IMR-90 (cell line): Measurements from ENCODE around the gene TM4SF5. TPM values are rescaled to one million over a fixed set of nuclear protein-coding genes. Genes with fewer than 3 reads are reported as not detected.

Experiments
- ATAC-seq: fragments of 200-7000 bp; cut with Tn5 transposase; 2 replicates; pipeline ENCODE4 v1.9.1; 2020; ENCODE audit warnings: low read depth, mild to moderate bottlenecking, moderate library complexity
- BruUV-seq: library from RNA; stranded (reverse); fragments of 400-500 nt; replicated peaks from 2 replicates; lab custom pipeline; 2021; lab: Mats Ljungman, UMichigan
- CTCF ChIA-PET: fragments of 300-600 bp; formaldehyde crosslinking; extraction: SDS; loops from one replicate; lab custom pipeline; 2021; ENCODE audit warnings: antibody characterized with exemption; lab: Yijun Ruan, JAX
- POLR2A ChIA-PET: fragments of 300-600 bp; sonication (Branson Sonifier 250); formaldehyde crosslinking; loops from one replicate; lab custom pipeline; 2022; ENCODE audit warnings: antibody characterized with exemption; ENCODE audit not compliant: unreplicated experiment; lab: Charles Lee
- DNase-seq: peaks from one replicate; pipeline ENCODE4 v3.0.0; 2013
- H2AFZ ChIP-seq: replicated peaks from 2 replicates; pipeline ENCODE3; 2013; ENCODE audit warnings: low read length, mild to moderate bottlenecking; ENCODE audit not compliant: poor library complexity
- H2AK5ac ChIP-seq: 2 replicates; pipeline ENCODE4 v1.6.1; 2013; ENCODE audit warnings: low read depth, low read length, inconsistent platforms
- H2AK9ac ChIP-seq: replicated peaks from 2 replicates; pipeline ENCODE3; 2013; ENCODE audit warnings: mild to moderate bottlenecking, low read depth, low read length, moderate library complexity; ENCODE audit not compliant: poor library complexity
- H2BK120ac ChIP-seq: 2 replicates; pipeline ENCODE4 v1.6.1; 2013; ENCODE audit warnings: low read depth, low read length, inconsistent platforms
- H2BK15ac ChIP-seq: 3 replicates; pipeline ENCODE4 v1.6.1; 2013; ENCODE audit warnings: low read depth, low read length, inconsistent platforms
- H2BK20ac ChIP-seq: 2 replicates; pipeline ENCODE4 v1.6.1; 2013; ENCODE audit warnings: low read depth, mild to moderate bottlenecking, inconsistent platforms, low read length, moderate library complexity
- H2BK5ac ChIP-seq: 2 replicates; pipeline ENCODE4 v1.6.1; 2013; ENCODE audit warnings: mild to moderate bottlenecking, low read depth, low read length, inconsistent platforms; ENCODE audit not compliant: poor library complexity, severe bottlenecking
- H3K14ac ChIP-seq: replicated peaks from 2 replicates; pipeline ENCODE4 v1.6.1; 2013; ENCODE audit warnings: low read depth, low read length, inconsistent platforms
- H3K18ac ChIP-seq: 2 replicates; pipeline ENCODE4 v1.6.1; 2013; ENCODE audit warnings: low read depth, low read length, control low read depth
- H3K23ac ChIP-seq: 2 replicates; pipeline ENCODE4 v1.6.1; 2013; ENCODE audit warnings: low read depth, low read length, inconsistent platforms
- H3K27ac ChIP-seq: 2 replicates; pipeline ENCODE4 v1.5.1; 2013; ENCODE audit warnings: mild to moderate bottlenecking, control low read depth, low read length; ENCODE audit not compliant: insufficient read depth
- H3K27me3 ChIP-seq: 2 replicates; pipeline ENCODE4 v1.6.1; 2013; ENCODE audit warnings: low read length; ENCODE audit not compliant: control insufficient read depth, insufficient read depth
- H3K36me3 ChIP-seq: 2 replicates; pipeline ENCODE4 v1.6.1; 2013; ENCODE audit warnings: low read length, mixed read lengths; ENCODE audit not compliant: control insufficient read depth, insufficient read depth
- H3K4ac ChIP-seq: 2 replicates; pipeline ENCODE4 v1.6.1; 2013; ENCODE audit warnings: low read depth, low read length, inconsistent platforms
- H3K4me1 ChIP-seq: 2 replicates; pipeline ENCODE4 v1.6.1; 2013; ENCODE audit warnings: low read length, mixed read lengths; ENCODE audit not compliant: control insufficient read depth, insufficient read depth
- H3K4me2 ChIP-seq: 2 replicates; pipeline ENCODE4 v1.6.1; 2013; ENCODE audit warnings: low read depth, mild to moderate bottlenecking, control low read depth, low read length, moderate library complexity
- H3K4me3 ChIP-seq: 2 replicates; pipeline ENCODE4 v1.5.1; 2013; ENCODE audit warnings: low read depth, mild to moderate bottlenecking, control low read depth, low read length, moderate library complexity; ENCODE audit not compliant: insufficient read depth
- H3K56ac ChIP-seq: 2 replicates; pipeline ENCODE4 v1.6.1; 2013; ENCODE audit warnings: low read length, inconsistent platforms; ENCODE audit not compliant: insufficient read depth; ENCODE audit errors: extremely low read depth
- H3K79me1 ChIP-seq, 2 experiments: 2 replicates each; pipeline ENCODE4 v1.6.1; 2013; ENCODE audit warnings: low read length in 2 of 2, inconsistent platforms in 1 of 2, low read depth in 1 of 2
- H3K9ac ChIP-seq: 2 replicates; pipeline ENCODE4 v1.6.1; 2013; ENCODE audit warnings: low read depth, low read length, control low read depth
- H3K9me1 ChIP-seq: 2 replicates; pipeline ENCODE4 v1.6.1; 2013; ENCODE audit warnings: low read length, inconsistent platforms; ENCODE audit not compliant: insufficient read depth
- H3K9me3 ChIP-seq: 2 replicates; pipeline ENCODE4 v1.6.1; 2013; ENCODE audit warnings: low read length; ENCODE audit not compliant: control insufficient read depth, insufficient read depth
- H4K20me1 ChIP-seq: 2 replicates; pipeline ENCODE4 v1.6.1; 2013; ENCODE audit warnings: low read length, inconsistent platforms; ENCODE audit not compliant: insufficient read depth
- H4K5ac ChIP-seq: 2 replicates; pipeline ENCODE4 v1.6.1; 2013; ENCODE audit warnings: mild to moderate bottlenecking, low read depth, low read length, control low read depth
- H4K8ac ChIP-seq, 2 experiments: 2 replicates each; pipeline ENCODE4 v1.6.1; 2013; ENCODE audit warnings: low read depth in 2 of 2, low read length in 2 of 2, control low read depth in 1 of 2, inconsistent platforms in 1 of 2
- H4K91ac ChIP-seq: 2 replicates; pipeline ENCODE4 v1.6.1; 2013; ENCODE audit warnings: low read depth, low read length, inconsistent platforms; ENCODE audit not compliant: insufficient read depth
- BHLHE40 ChIP-seq: fragments of 150-350 bp; IDR thresholded peaks from 2 replicates; pipeline ENCODE4 v1.6.1; 2016; ENCODE audit warnings: mild to moderate bottlenecking, low read depth, low read length
- MAFK ChIP-seq: IDR thresholded peaks from 2 replicates; pipeline ENCODE4 v1.6.1; 2012; ENCODE audit warnings: low read depth, low read length, improper control_type of control experiment
- MAZ ChIP-seq: IDR thresholded peaks from 2 replicates; pipeline ENCODE4 v1.6.1; 2012; ENCODE audit warnings: low read depth, mild to moderate bottlenecking, low read length, improper control_type of control experiment, moderate library complexity, borderline replicate concordance
- MXI1 ChIP-seq: IDR thresholded peaks from 2 replicates; pipeline ENCODE4 v1.6.1; 2012; ENCODE audit warnings: low read depth, mild to moderate bottlenecking, low read length, moderate library complexity, borderline replicate concordance
- NFE2L2 ChIP-seq: fragments of 150-350 bp; IDR thresholded peaks from 2 replicates; pipeline ENCODE4 v1.6.1; 2016; ENCODE audit warnings: low read depth, mild to moderate bottlenecking, low read length
- POLR2A ChIP-seq: IDR thresholded peaks from 2 replicates; pipeline ENCODE4 v1.6.1; 2012; ENCODE audit warnings: mild to moderate bottlenecking, low read depth, low read length
- RAD21 ChIP-seq: IDR thresholded peaks from 2 replicates; pipeline ENCODE4 v1.6.1; 2012; ENCODE audit warnings: low read length, improper control_type of control experiment
- RCOR1 ChIP-seq: IDR thresholded peaks from 2 replicates; pipeline ENCODE4 v1.6.1; 2012; ENCODE audit warnings: mild to moderate bottlenecking, low read length, improper control_type of control experiment; ENCODE audit not compliant: insufficient replicate concordance
- RFX5 ChIP-seq: IDR thresholded peaks from 2 replicates; pipeline ENCODE4 v1.8.0; 2012; ENCODE audit warnings: low read depth, mild to moderate bottlenecking, low read length, moderate library complexity
- WGBS, 2 experiments: methylation state at CpG; one replicate each; pipeline versions ENCODE4 v1.1.5 to v1.1.7; 2013; ENCODE audit warnings: missing lambda C conversion rate in 2 of 2; ENCODE audit not compliant: insufficient read length in 1 of 2; ENCODE audit errors: extremely low coverage in 2 of 2; 5-methylcytosine and 5-hydroxymethylcytosine counted together
- dilution Hi-C: fragments of 300-500 bp; cut with HindIII; formaldehyde crosslinking; loops from one replicate; pipeline ENCODE4 v1.14.3; 2018; ENCODE audit warnings: low sequenced_read_pairs; ENCODE audit not compliant: unreplicated experiment
- in situ Hi-C: fragments of 300-500 bp; cut with MboI; formaldehyde crosslinking; loops from 3 replicates; pipeline ENCODE4 v1.14.3; 2019; ENCODE audit warnings: low sequenced_read_pairs, inconsistent platforms, mixed read lengths
- intact Hi-C: fragments of 100-400 bp; cut with micrococcal nuclease; formaldehyde crosslinking; loops from 2 replicates; pipeline ENCODE4 v1.10.0; 2022
- polyA plus RNA-seq, 3 experiments: library from polyadenylated mRNA; depleted of rRNA; stranded (reverse); fragments of >200 nt; gene quantifications; 2 replicates each; pipeline ENCODE4 v1.2.3, GENCODE V29; 2012; ENCODE audit warnings: low replicate concordance in 1 of 3
- total RNA-seq: library from RNA; depleted of rRNA; stranded (reverse); fragments of >200 nt; gene quantifications from 2 replicates; pipeline ENCODE4 v1.2.3, GENCODE V29; 2012
- TF ChIP-seq, protein P1 (sequence below): fragments of 150-350 bp; IDR thresholded peaks from 2 replicates; pipeline ENCODE4 v1.6.1; 2017; ENCODE audit warnings: mild to moderate bottlenecking, antibody characterized with exemption, low read length, low read depth
- TF ChIP-seq, protein P2 (sequence below): conservative IDR thresholded peaks from 2 replicates; pipeline ENCODE4 v1.5.1; 2012; ENCODE audit warnings: mild to moderate bottlenecking, low read depth, low read length, improper control_type of control experiment
- TF ChIP-seq, protein P3 (sequence below): fragments of 150-350 bp; IDR thresholded peaks from 2 replicates; pipeline ENCODE4 v1.6.1; 2016; ENCODE audit warnings: low read depth, mild to moderate bottlenecking, low read length, moderate library complexity, borderline replicate concordance

The TM4SF5 gene
- total and polyA plus RNA-seq, 2 of the 4 experiments (the other 2 are of a cell fraction) = not detected

DNA sequence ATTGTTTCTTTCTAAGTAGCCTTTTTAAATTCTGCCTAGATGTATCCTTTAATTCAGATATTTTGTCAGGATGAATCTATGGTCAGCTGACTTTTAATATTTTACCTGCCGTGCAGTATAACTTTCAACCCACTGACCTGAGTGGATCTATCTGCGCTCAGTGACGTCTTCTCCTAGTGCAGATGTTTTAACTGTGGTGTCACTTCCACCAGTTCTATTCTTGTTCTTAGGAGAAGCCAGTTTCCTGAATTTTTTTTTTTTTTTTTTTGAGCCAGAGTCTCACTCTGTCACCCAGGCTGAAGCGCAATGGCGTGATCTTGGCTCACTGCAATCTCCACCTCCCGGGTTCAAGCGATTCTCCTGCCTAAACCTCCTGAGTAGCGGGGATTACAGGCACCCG lies 5.0 kb upstream of the TM4SF5 start:
- dilution Hi-C loops (no loop called here), intact Hi-C loops (no loop called here), in situ Hi-C loops (no loop called here)
- H3K4me3 ChIP-seq = no peak overlapping the region
- H3K14ac ChIP-seq = no peak overlapping the region
- no peak overlapping the region for H2BK5ac ChIP-seq
- H2BK120ac ChIP-seq = no peak overlapping the region
- no peaks in the 10 kb centered on the region for H3K36me3 ChIP-seq
- BruUV-seq = no TSS peak
- no peak overlapping the region for H4K5ac ChIP-seq
- H4K8ac ChIP-seq = no peak overlapping the region
- H2BK20ac ChIP-seq = no peak overlapping the region
- no peak overlapping the region for H3K9ac ChIP-seq
- H2AFZ ChIP-seq = no peak overlapping the region
- POLR2A ChIA-PET = no interaction called here
- H3K9me3 ChIP-seq = no peaks in the 10 kb centered on the region
- no peak overlapping the region for H2BK15ac ChIP-seq
- H3K27ac ChIP-seq = no peak overlapping the region
- H3K23ac ChIP-seq = no peak overlapping the region
- H3K79me1 ChIP-seq = no peaks in the 10 kb centered on the region
- H3K27me3 ChIP-seq = peaks cover 16% of the 10 kb centered on the region
- no peaks in the 10 kb centered on the region for H4K20me1 ChIP-seq
- TF ChIP-seq NFE2L2 = no peak
- TF ChIP-seq RAD21 = no peak
- TF ChIP-seq, protein P1, sequence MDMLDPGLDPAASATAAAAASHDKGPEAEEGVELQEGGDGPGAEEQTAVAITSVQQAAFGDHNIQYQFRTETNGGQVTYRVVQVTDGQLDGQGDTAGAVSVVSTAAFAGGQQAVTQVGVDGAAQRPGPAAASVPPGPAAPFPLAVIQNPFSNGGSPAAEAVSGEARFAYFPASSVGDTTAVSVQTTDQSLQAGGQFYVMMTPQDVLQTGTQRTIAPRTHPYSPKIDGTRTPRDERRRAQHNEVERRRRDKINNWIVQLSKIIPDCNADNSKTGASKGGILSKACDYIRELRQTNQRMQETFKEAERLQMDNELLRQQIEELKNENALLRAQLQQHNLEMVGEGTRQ = no peak
- TF ChIP-seq, protein P2, sequence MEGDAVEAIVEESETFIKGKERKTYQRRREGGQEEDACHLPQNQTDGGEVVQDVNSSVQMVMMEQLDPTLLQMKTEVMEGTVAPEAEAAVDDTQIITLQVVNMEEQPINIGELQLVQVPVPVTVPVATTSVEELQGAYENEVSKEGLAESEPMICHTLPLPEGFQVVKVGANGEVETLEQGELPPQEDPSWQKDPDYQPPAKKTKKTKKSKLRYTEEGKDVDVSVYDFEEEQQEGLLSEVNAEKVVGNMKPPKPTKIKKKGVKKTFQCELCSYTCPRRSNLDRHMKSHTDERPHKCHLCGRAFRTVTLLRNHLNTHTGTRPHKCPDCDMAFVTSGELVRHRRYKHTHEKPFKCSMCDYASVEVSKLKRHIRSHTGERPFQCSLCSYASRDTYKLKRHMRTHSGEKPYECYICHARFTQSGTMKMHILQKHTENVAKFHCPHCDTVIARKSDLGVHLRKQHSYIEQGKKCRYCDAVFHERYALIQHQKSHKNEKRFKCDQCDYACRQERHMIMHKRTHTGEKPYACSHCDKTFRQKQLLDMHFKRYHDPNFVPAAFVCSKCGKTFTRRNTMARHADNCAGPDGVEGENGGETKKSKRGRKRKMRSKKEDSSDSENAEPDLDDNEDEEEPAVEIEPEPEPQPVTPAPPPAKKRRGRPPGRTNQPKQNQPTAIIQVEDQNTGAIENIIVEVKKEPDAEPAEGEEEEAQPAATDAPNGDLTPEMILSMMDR = no peak
- no peak for TF ChIP-seq MAFK
- no peak for TF ChIP-seq BHLHE40
- no peak for TF ChIP-seq POLR2A
- no peak for TF ChIP-seq MAZ
- TF ChIP-seq, protein P3, sequence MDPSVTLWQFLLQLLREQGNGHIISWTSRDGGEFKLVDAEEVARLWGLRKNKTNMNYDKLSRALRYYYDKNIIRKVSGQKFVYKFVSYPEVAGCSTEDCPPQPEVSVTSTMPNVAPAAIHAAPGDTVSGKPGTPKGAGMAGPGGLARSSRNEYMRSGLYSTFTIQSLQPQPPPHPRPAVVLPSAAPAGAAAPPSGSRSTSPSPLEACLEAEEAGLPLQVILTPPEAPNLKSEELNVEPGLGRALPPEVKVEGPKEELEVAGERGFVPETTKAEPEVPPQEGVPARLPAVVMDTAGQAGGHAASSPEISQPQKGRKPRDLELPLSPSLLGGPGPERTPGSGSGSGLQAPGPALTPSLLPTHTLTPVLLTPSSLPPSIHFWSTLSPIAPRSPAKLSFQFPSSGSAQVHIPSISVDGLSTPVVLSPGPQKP = no peak
- no peak for TF ChIP-seq MXI1
- TF ChIP-seq RCOR1 = no peak
- TF ChIP-seq RFX5 = no peak
- H3K4ac ChIP-seq = no peak overlapping the region
- no peak overlapping the region for H2AK9ac ChIP-seq
- ATAC-seq = no peak
- no peaks in the 10 kb centered on the region for H3K4me1 ChIP-seq
- H2AK5ac ChIP-seq = no peak overlapping the region
- CTCF ChIA-PET = no interaction called here
- 80% methylated on average over 2 of the region's 9 CpGs; no CpG with 5 or more reads in 1 of the 2 experiments for WGBS, 2 experiments
- H3K56ac ChIP-seq = no peak overlapping the region
- no peak for DNase-seq
- H3K18ac ChIP-seq = no peak overlapping the region
- H3K9me1 ChIP-seq = no peaks in the 10 kb centered on the region
- H4K91ac ChIP-seq = no peak overlapping the region
- H3K4me2 ChIP-seq = no peak overlapping the region
